ENCODE data around the gene SOHLH1. TPM values are rescaled to one million over a fixed set of nuclear protein-coding genes. Genes with fewer than 3 reads are reported as not detected.

Gene SOHLH1
- total and polyA plus RNA-seq, 4 donors, result not detected

- 83 to 88% methylated on average over 24 of the region's 24 CpGs for WGBS, 2 donors
Measured at GRCh38 chr9:135745686-135746324, 46.5 kb upstream of the SOHLH1 start.

GRCh38 chr9:135745189-135745588 is 45.9 kb upstream of the SOHLH1 start:
- no peak overlapping the region for H3K4me3 ChIP-seq
- ATAC-seq (ENCODE audit: insufficient read depth, low FRiP score), result no peak
- WGBS, 2 donors, result 76 to 87% methylated on average over 21 of the region's 21 CpGs
- H3K4me1 ChIP-seq (ENCODE audit: control insufficient read depth in 5 of 5, insufficient read depth in 5 of 5, low read length in 5 of 5), result no peaks in the 10 kb centered on the region
- TF ChIP-seq CTCF (IDR thresholded peaks at IDR 0.05; ENCODE audit: control extremely low read depth, extremely low read depth), result no peak
- DNase-seq, result no peak
- H3K9me3 ChIP-seq (ENCODE audit: control insufficient read depth in 4 of 4, insufficient read depth in 3 of 4, low read length in 3 of 4), result peaks cover 0 to 2% (median 0%) of the 10 kb centered on the region in 4 donors
- H3K36me3 ChIP-seq (ENCODE audit: control insufficient read depth in 4 of 4, insufficient read depth in 4 of 4, low read length in 4 of 4), result no peaks in the 10 kb centered on the region
- H3K9ac ChIP-seq (ENCODE audit: insufficient read depth in 1 of 2, low read length in 2 of 2), result no peak overlapping the region
- H3K27me3 ChIP-seq (ENCODE audit: control insufficient read depth in 3 of 3, insufficient read depth in 3 of 3, low read length in 2 of 3), result peaks cover 0 to 7% (median 0%) of the 10 kb centered on the region in 3 donors
- no peak overlapping the region for H3K27ac ChIP-seq (ENCODE audit: low read depth in 1 of 2, low read length in 1 of 2)

More at GRCh38 chr9:135745686-135746324, 46.5 kb upstream of the SOHLH1 start:
- no peaks in the 10 kb centered on the region for H3K4me1 ChIP-seq (ENCODE audit: control insufficient read depth in 5 of 5, insufficient read depth in 5 of 5, low read length in 5 of 5)
- DNase-seq (no peak), ATAC-seq (ENCODE audit: insufficient read depth, low FRiP score) (no peak)
- peaks cover 0 to 2% (median 0%) of the 10 kb centered on the region in 4 donors for H3K9me3 ChIP-seq (ENCODE audit: control insufficient read depth in 4 of 4, insufficient read depth in 3 of 4, low read length in 3 of 4)
- no peak overlapping the region for H3K27ac ChIP-seq (ENCODE audit: low read depth in 1 of 2, low read length in 1 of 2)
- H3K9ac ChIP-seq (ENCODE audit: insufficient read depth in 1 of 2, low read length in 2 of 2), result no peak overlapping the region
- peaks cover 0 to 4% (median 0%) of the 10 kb centered on the region in 3 donors for H3K27me3 ChIP-seq (ENCODE audit: control insufficient read depth in 3 of 3, insufficient read depth in 3 of 3, low read length in 2 of 3)
- no peak for TF ChIP-seq CTCF (IDR thresholded peaks at IDR 0.05; ENCODE audit: control extremely low read depth, extremely low read depth)
- H3K36me3 ChIP-seq (ENCODE audit: control insufficient read depth in 4 of 4, insufficient read depth in 4 of 4, low read length in 4 of 4), result no peaks in the 10 kb centered on the region
- no peak overlapping the region for H3K4me3 ChIP-seq

GRCh38 chr9:135744333-135745070 is 45.2 kb upstream of the SOHLH1 start:
- Histone ChIP-seq H3K4me1 (ENCODE audit: control insufficient read depth in 5 of 5, insufficient read depth in 5 of 5, low read length in 5 of 5) (no peaks in the 10 kb centered on the region), H3K27ac (ENCODE audit: low read depth in 1 of 2, low read length in 1 of 2) (no peak overlapping the region), H3K9ac (ENCODE audit: insufficient read depth in 1 of 2, low read length in 2 of 2) (no peak overlapping the region), H3K9me3 (ENCODE audit: control insufficient read depth in 4 of 4, insufficient read depth in 3 of 4, low read length in 3 of 4) (peaks cover 0 to 2% (median 0%) of the 10 kb centered on the region in 4 donors), H3K27me3 (ENCODE audit: control insufficient read depth in 3 of 3, insufficient read depth in 3 of 3, low read length in 2 of 3) (peaks cover 0 to 7% (median 0%) of the 10 kb centered on the region in 3 donors), H3K36me3 (ENCODE audit: control insufficient read depth in 4 of 4, insufficient read depth in 4 of 4, low read length in 4 of 4) (no peaks in the 10 kb centered on the region), H3K4me3 (no peak overlapping the region)
- ATAC-seq (ENCODE audit: insufficient read depth, low FRiP score) (no peak), DNase-seq (no peak)
- WGBS, 2 donors, result 81 to 88% methylated on average over 31 to 33 of the region's 33 CpGs
- no peak for TF ChIP-seq CTCF (IDR thresholded peaks at IDR 0.05; ENCODE audit: control extremely low read depth, extremely low read depth)

All from lung (tissue), 12 donors.